HG02943 (cell line): ENCODE results near the gene RBM34.

Experiments
- ATAC-seq: cut with Tn5 transposase; IDR thresholded peaks from one replicate; pipeline ENCODE4 v1.9.1; 2021; ENCODE audit warnings: mild to moderate bottlenecking, low read depth, moderate library complexity; ENCODE audit not compliant: unreplicated experiment

The RBM34 gene

DNA sequence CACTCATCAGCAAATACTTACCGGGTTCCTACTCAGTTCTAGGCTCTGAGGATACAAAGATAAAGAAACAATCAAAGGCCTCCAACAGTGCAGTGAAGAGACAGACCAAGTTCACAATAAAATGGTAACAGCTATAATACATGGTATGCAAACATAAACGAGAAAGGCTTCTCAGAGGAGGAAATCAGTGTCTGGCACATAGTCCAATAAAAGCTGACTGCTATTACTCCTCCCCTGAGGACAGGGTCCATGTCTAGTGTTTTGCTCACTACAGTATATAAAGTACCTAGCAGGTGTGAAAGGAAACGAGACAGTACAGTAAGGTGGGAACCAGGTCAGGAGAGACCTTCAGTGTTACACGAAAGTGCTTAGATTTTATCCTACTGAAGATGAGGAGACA is 4.3 kb downstream of the RBM34 start:
- no peak for ATAC-seq

- ATAC-seq: no peak
These were observed 4.8 kb downstream of the RBM34 start for GRCh38 chr1:235156265-235156664.

DNA sequence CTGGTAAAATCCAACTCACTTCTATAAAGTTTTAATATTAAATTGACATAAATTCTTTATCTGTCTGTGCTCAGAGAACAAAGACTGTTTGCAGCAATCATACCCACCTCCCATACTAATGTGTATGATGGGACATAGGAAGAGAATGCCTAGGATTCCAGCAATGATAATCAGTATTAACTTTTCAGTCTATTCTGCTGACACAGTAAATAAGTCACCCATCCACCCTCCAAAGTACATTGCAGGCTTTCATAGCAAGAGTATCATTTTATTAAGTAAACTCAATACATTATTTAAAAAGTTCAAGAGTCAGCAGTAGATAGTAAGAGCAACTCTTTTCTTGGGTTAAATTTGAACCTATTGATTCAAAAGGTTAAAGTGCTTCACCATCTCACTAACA is 8.8 kb downstream of the RBM34 start:
- no peak for ATAC-seq

DNA sequence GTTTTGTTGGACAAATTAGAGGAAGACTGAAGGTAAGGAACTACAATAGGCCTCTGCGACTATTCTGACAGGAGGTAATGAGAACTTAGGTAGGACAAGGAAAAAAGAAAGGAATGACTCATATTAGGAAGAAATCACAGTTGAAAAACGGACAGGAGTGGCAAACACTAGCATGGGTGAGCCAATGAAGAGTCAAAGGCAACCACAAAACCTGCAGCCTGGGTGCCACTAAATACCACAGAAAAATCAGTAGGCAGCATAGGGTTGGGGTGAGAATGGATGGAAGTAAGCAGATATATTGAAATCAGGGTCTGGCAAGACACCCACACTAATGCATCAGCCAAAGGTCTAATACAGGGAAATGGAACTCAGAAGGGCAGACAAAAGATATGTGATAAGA is 10.0 kb downstream of the RBM34 start:
- no peak for ATAC-seq

GRCh38 chr1:235149824-235150223 is 11.2 kb downstream of the RBM34 start:
- no peak for ATAC-seq

GRCh38 chr1:235147269-235147668 is 13.8 kb downstream of the RBM34 start:
- ATAC-seq: no peak

DNA sequence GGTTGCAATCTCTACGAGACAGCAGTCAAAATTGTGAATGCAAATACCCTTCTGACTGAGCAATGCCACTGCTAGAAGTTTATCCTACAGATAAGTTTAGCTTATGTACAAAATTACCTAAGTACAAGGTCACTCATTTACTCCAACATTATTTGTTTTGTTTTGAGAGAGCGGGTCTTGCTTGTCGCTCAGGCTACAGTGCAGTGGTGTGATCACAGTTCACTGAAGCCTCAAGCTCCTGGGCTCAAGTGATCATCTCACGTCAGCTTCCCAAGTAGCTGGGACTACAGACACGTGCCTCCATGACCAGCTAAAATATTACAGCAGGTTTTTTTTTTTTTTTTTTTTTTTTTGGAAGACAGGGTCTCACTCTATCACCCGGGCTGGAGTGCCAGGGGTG is 15.4 kb downstream of the RBM34 start:
- no peak for ATAC-seq

DNA sequence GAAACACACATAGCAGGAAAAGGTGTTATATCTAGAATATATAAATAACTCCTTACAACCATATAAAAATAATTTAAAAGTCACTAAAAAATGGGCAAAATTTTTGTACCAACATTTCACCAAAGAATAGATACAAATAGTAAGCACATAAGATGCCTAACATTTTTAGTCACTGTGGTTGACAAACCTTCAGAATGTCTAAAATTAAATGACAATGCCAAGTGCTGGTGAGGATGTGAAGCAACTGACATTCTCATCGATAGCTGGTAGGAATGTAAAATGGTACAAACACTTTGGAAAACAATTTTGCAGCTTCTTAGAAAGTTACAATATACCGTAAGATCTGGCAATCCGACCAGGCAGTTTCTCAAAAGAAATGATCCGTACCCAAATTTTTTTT is 18.1 kb downstream of the RBM34 start:
- ATAC-seq: no peak

DNA sequence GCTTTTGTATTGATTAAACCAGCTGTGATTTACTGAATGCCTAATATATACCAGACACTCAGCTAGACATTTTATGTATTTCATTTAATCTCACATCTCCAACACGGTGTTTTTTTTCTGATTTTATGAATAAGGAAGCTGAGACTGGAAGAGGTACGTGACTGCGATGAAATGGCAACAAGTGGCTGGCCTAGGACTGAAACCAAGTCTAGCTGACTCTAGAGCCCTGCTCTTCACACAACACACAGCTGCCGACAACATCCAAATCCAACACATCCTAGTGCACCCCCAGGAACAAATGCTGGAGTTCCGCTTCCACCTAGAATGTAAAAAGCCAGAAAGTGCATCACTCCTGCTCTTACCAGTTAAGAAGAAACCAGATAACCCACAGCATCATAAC is 21.7 kb downstream of the RBM34 start:
- no peak for ATAC-seq

DNA sequence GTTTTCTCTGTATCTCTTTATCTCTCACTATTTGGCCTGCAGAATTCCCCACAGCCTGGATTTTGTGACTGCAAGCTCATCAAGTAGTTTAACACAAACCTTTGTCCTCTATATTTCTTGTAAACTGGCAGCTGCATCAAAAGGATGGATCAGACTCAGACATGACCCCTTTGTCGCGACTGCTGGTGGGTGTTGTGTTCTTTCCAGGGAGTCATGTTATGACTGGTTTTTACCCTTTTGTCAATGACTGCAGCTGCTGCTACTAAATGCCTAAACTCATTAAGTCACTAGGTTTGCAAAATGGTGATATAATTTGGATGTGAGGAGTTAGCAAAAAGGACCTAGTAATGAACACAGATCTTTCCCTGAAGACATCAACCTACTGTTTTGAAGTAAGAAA is 22.2 kb downstream of the RBM34 start:
- no peak for ATAC-seq

DNA sequence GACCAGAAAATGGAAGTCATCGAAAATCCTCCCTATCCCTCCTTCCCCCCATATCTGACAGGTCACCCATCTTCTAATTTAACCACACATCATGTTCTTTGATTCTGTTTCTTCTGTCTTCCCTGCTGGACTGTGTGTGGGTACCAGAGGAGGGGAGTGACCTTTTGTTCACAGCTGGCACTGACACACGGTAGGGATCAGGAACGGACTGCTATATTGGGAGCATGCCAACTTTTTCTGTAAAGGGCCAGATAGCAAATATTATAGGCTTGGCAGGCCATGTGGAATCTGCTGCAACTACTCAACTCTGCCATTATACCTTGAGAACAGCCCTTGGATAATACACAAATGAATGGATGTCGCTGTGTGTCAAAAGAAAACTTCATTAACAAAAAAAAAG is 24.9 kb downstream of the RBM34 start:
- no peak for ATAC-seq

DNA sequence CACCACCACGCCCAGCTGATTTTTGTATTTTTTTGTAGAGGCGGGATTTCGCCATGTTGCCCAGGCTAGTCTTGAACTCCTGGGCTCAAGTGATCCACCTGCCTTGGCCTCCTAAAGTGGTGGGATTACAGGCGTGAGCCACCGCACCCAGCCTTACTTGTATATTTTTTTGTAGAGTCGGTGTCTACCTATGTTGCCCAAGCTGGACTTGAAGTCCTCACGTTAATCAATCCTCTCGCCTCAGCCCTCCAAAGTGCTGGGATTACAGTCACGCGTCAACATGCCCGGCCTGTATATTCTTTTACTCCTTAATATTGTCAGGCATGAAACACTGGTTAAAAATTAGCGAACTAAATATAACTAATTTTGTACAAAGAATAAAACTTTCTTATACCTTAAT is 26.9 kb downstream of the RBM34 start:
- no peak for ATAC-seq

- no peak for ATAC-seq
These were observed 28.0 kb downstream of the RBM34 start for GRCh38 chr1:235133086-235133485.

DNA sequence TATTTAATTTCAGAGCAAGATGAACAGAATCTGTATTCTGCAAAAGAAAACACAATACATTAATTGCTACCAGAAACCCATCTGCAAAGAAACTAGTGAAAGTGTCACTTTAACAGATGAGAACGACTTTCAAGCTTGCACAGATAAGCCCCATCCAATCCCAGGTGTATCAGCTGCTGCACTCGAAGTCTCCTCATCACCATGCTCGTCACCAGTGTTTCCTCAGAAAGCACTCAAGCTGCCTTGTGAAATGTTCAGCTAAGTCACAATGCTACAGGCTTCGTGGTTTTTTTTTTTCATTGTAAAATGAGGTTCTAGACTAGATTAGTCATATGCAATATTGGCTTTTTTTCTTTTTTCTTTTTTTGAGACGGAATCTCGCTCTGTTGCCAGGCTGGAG is 29.1 kb downstream of the RBM34 start:
- no peak for ATAC-seq

DNA sequence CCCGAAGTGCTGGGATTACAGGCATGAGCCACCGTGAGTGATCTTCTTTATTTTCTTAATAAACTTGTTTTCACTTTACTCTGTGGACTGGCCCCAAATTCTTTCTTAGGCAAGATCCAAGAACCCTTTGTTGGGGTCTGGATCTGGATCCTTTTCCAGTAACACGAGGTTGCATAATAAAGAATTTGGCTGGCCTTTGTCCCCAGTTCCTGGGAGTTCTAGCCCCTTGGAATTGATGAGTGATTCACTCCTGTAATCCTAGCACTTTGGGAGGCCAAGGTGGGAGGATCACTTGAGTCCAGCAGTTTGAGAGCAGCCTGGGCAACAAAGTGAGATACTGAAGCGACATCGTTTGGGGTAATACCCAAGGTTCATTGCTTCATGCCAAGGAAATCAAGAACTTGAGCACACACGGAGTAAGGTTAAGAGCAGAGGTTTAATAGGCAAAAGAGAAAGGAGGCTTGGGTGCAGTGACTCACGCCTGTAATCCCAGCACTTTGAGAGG is 30.2 kb downstream of the RBM34 start:
- no peak for ATAC-seq

GRCh38 chr1:235129774-235130570 is 31.1 kb downstream of the RBM34 start:
- no peak for ATAC-seq

DNA sequence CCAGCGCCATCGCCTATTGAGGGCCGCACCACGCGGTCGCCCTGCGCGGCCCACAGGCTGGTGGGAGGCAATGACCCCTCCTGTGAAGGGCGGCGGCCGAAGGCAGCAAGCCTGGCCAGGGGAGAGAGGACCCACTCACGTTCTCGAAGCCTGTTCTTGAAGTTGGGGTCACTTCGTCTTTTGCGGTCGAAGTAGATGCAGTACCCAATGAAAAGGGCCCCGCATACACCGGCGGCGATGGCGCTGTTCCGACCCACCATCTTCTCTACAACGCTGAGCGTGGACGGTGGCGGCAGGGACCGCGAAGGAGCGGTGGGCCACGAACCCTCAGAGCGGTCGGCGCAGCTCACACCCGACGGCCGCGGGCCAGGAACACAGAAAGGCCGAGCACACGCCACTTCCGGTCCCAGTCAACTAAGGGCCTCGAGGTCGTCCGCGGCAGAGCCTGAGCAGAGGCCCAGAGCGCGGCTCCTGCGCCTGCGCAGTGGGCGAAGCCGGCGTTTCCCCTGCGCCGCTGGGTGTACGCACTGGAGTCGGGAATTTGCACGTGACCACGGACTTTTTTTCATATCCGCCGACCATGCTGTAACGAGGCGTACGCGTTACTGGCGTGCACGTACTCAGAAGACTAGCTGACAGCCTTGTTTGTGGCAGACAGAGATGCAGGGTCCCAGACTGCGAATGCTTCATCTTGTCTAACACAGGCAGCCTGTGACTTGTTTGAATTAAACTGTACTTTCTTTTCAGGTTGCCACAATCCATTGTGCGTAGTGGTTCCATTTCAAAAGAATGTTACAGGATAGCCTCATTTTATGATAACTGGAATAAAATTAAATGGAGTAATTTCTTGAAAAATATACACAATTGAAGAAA is 32.4 kb downstream of the RBM34 start, which contains the start of gene TOMM20:
Gene TOMM20 (minus strand): TSS at position 382 of the 873 bp plus-strand sequence. CDS start 122 bp downstream, at position 260.
- ATAC-seq: peak; percentile 95

DNA sequence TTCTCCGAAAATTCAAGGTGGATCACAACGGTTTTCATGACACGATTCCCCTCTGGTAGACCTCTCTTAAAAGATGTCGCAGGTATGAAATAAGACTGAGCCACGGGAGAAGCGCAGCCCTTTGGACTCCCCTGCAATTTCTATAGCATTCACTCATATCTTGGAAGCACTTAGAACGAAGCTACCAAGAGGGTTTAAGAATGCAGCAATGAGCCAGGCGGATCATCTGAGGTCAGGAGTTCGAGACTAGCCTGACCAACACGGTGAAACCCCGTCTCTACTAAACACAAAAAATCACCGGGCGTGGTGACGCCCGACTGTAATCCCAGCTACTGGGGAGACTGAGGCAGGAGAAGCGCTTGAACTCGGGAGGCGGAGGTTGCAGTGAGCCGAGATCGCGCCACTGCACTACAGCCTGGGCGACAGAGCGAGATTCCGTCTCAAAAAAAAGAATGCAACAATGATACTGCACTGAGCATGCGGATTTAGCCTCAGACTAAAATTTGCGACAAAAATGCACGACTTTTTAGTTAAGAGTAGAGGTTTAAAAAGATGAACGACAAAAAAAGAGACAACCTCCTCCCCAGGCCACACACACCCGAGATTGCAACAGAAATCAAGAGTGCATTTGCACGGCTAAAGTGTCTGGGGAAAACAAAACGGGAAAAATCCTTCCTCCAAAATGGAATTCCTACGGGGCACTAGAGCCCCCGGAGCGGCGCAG is 33.2 kb downstream of the RBM34 start:
- no peak for ATAC-seq

DNA sequence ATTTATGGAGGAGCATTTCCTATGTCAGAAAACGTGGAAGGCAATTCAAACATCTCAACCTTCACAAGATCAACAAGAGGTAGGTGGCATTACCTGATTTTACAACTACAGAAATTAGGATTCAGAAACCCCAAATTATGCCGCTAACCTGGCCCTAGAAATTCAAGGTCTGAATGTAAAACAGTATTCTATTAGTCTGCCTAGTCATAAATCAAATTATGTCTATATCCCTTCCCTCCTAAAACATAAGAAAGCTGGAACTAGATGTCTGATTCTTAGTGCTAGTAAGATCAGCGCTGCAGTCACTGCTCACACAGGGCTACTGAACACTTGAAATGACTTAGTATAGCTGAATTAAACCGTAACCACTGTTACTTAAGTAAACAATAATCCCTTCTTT is 33.8 kb downstream of the RBM34 start:
- ATAC-seq: no peak

- no peak for ATAC-seq
These were observed 36.4 kb downstream of the RBM34 start for GRCh38 chr1:235124665-235125064.

DNA sequence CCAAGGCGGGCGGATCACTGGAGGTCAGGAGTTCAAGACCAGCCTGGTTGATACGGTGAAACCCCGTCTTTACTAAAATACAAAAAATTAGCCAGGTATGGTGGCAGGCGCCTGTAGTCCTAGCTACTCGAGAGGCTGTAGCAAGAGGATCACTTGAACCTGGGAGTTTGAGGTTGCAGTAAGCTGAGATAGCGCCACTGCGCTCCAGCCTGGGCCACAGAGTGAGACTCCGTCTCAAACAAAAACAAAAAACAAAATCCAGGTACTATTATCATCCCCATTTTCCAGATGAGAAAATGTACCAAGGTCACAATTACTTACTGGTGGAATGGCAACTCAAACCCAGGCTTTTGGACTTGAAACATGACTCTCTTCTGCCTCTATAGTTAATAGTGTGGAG is 36.9 kb downstream of the RBM34 start:
- no peak for ATAC-seq
